Endothelial cell of hepatic sinusoid (primary cell): Measurements from ENCODE around the gene CDAN1.

Experiments used
- in situ Hi-C: cut with HindIII; loops from 2 replicates; pipeline ENCODE4 v1.10.0; 2017; ENCODE audit warnings: low sequenced_read_pairs

Gene CDAN1

DNA sequence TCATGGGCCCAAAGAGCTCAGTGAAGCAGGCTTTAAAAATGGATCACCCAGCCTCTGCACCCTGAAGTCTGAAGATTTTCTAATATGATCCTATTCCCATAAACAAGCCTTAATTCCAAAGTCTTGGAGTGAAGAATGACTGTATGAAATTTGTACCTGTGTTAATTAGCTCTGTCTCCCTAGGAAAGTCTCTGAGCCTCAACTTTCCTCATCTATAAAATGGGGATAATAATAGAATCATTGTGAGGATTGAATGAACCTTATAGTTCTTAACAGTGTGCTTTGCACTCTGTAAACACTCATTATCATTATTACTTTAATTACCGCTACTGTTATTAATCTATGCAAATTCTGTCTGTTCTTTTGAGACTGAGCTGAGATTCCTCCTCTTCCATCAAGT is 61.9 kb downstream of the CDAN1 start:
- in situ Hi-C loops, result no loop called here

DNA sequence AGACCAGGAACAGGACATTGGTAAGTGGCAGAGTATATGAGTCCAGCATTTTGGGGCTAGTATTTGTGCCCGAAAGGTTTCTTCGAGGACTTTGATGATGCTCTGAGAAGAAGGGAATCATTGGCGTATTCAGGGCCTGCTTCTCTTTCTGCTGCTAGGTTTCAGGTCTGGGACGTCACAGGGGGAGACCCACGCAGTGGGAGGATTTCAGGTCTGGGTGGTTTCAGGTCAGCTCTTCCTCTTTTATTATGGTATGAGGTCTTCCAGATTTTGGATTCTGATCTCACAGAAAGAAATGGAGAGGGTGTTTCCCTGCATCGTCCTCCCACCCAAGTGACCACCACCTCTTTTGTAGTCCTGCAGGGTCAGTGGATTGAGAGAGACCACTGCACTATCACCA is 62.5 kb downstream of the CDAN1 start:
- in situ Hi-C loops, result no loop called here
